Liver (tissue), 9 donors: ENCODE measurements around the gene ZNF814. TPM values are rescaled to one million over a fixed set of nuclear protein-coding genes. Genes with fewer than 3 reads are reported as not detected.
"Not testable (repeated sequence)": the region's sequence is repeated elsewhere in the genome, so short reads cannot be mapped to it uniquely, and the experiment has no call there.

Experiments used
- DNase-seq: peaks from one replicate; pipeline ENCODE4 v3.0.0-alpha.2; 2017; ENCODE audit warnings: low spot score
- H3K27ac ChIP-seq, 2 donors: one replicate each; pipeline ENCODE4 v1.7.0; 2013; ENCODE audit warnings: inconsistent platforms in 2 of 2, low read length in 2 of 2, control low read depth in 1 of 2, low read depth in 1 of 2, mild to moderate bottlenecking in 1 of 2
- H3K27me3 ChIP-seq, 4 donors: one replicate each; pipeline versions ENCODE4 v1.6.1 to v1.7.0; 2013; ENCODE audit warnings: low read length in 3 of 4, inconsistent platforms in 1 of 4, mild to moderate bottlenecking in 1 of 4, moderate library complexity in 1 of 4; ENCODE audit not compliant: control insufficient read depth in 4 of 4, insufficient read depth in 4 of 4
- H3K36me3 ChIP-seq, 4 donors: one replicate each; pipeline versions ENCODE4 v1.6.1 to v1.7.0; 2013; ENCODE audit warnings: low read length in 3 of 4, mild to moderate bottlenecking in 3 of 4, low read depth in 1 of 4, moderate library complexity in 1 of 4; ENCODE audit not compliant: control insufficient read depth in 4 of 4, insufficient read depth in 3 of 4
- H3K4me1 ChIP-seq, 4 donors: one replicate each; pipeline versions ENCODE4 v1.6.1 to v1.7.0; 2013; ENCODE audit warnings: low read length in 3 of 4, mild to moderate bottlenecking in 3 of 4, moderate library complexity in 1 of 4; ENCODE audit not compliant: control insufficient read depth in 4 of 4, insufficient read depth in 4 of 4
- H3K4me3 ChIP-seq, 3 donors: one replicate each; pipeline versions ENCODE4 v1.6.1 to v1.7.0; 2013; ENCODE audit warnings: low read length in 3 of 3, control low read depth in 1 of 3, low read depth in 1 of 3, mild to moderate bottlenecking in 1 of 3
- H3K9ac ChIP-seq, 2 donors: one replicate each; pipeline ENCODE4 v1.7.0; 2013; ENCODE audit warnings: low read length in 2 of 2, mild to moderate bottlenecking in 2 of 2, moderate library complexity in 2 of 2, control low read depth in 1 of 2, low read depth in 1 of 2
- H3K9me3 ChIP-seq, 4 donors: one replicate each; pipeline versions ENCODE4 v1.6.1 to v1.7.0; 2013; ENCODE audit warnings: low read length in 3 of 4; ENCODE audit not compliant: control insufficient read depth in 4 of 4
- GABPA ChIP-seq, 2 donors: IDR thresholded peaks in 1 of 2; conservative IDR thresholded peaks in 1 of 2; 2 replicates each; pipeline ENCODE4 v1.6.1; 2016; ENCODE audit warnings: antibody characterized with exemption in 2 of 2, mild to moderate bottlenecking in 1 of 2, moderate library complexity in 1 of 2
- HNF4G ChIP-seq: IDR thresholded peaks from 2 replicates; pipeline ENCODE4 v1.6.1; 2016; ENCODE audit warnings: antibody characterized with exemption
- JUND ChIP-seq, 2 donors: IDR thresholded peaks; 2 replicates each; pipeline ENCODE4 v1.6.1; 2016; ENCODE audit warnings: antibody characterized with exemption in 2 of 2
- NR2F2 ChIP-seq: IDR thresholded peaks from 2 replicates; pipeline ENCODE4 v1.6.1; 2016; ENCODE audit warnings: antibody characterized with exemption
- SP1 ChIP-seq: IDR thresholded peaks from 2 replicates; pipeline ENCODE4 v1.6.1; 2018; ENCODE audit warnings: antibody characterized with exemption, mild to moderate bottlenecking
- WGBS: extraction: QIAGEN DNeasy Blood & Tissue Kit; methylation state at CpG from one replicate; pipeline ENCODE4 v1.1.7; 2013; 5-methylcytosine and 5-hydroxymethylcytosine counted together
- polyA plus RNA-seq, 2 donors: library from polyadenylated mRNA; stranded (reverse) in 1 of 2; unstranded in 1 of 2; fragments of 200-250 nt in 1 of 2; fragments of >200 nt in 1 of 2; fragmentation: Nextera tagmentation in 1 of 2; extraction: Ambion mirVana in 1 of 2; gene quantifications; one replicate each; pipeline versions ENCODE4 v1.2.1 to v1.2.3, GENCODE V29; 2013 to 2015
- total RNA-seq, 2 donors: library from RNA; depleted of rRNA; stranded (reverse); fragments of >200 nt; gene quantifications; one replicate each; pipeline ENCODE4 v1.2.3, GENCODE V29; 2014
- TF ChIP-seq, protein P1 (sequence below): IDR thresholded peaks from 2 replicates; pipeline ENCODE4 v1.6.1; 2016; ENCODE audit warnings: antibody characterized with exemption
- TF ChIP-seq, protein P2 (sequence below): fragments of 150-350 bp; IDR thresholded peaks from 2 replicates; pipeline ENCODE4 v1.5.1; 2017; ENCODE audit warnings: improper control_type of control experiment, low read depth, low read length; ENCODE audit not compliant: missing input control
- donor health status: healthy.
- donor health status: healthy.
- donor health status: healthy.
- donor health status: healthy.
- donor health status: healthy.

The ZNF814 gene
- total and polyA plus RNA-seq, 4 donors, result 6.9 to 13.8 (median 8.2) TPM

DNA sequence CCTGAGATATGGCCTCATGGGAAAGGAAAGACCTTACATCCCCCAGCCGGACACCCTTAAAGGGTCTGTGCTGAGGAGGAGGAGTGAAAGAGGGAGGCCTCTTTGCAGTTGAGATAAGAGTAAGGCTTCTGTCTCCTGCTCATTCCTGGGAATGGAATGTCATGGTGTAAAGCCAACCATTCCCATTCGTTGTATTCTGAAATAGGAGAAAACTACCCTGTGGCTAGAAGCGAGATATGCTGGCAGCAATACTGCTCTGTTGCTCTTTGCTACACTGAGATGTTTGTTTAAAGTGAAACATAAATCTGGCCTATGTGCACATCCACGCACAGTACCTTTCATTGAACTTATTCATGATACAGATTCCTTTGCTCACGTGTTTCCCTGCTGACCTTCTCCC is 59.5 kb downstream of the ZNF814 start:
- Histone ChIP-seq H3K27me3 (no peaks in the 10 kb centered on the region), H3K4me3 (no peak overlapping the region), H3K9me3 (no peaks in the 10 kb centered on the region), H3K4me1 (peaks cover 0 to 3% (median 1%) of the 10 kb centered on the region in 4 donors), H3K36me3 (no peaks in the 10 kb centered on the region), H3K27ac (no peak overlapping the region), H3K9ac (no peak overlapping the region)
- no peak for TF ChIP-seq HNF4G
- TF ChIP-seq, protein P1, sequence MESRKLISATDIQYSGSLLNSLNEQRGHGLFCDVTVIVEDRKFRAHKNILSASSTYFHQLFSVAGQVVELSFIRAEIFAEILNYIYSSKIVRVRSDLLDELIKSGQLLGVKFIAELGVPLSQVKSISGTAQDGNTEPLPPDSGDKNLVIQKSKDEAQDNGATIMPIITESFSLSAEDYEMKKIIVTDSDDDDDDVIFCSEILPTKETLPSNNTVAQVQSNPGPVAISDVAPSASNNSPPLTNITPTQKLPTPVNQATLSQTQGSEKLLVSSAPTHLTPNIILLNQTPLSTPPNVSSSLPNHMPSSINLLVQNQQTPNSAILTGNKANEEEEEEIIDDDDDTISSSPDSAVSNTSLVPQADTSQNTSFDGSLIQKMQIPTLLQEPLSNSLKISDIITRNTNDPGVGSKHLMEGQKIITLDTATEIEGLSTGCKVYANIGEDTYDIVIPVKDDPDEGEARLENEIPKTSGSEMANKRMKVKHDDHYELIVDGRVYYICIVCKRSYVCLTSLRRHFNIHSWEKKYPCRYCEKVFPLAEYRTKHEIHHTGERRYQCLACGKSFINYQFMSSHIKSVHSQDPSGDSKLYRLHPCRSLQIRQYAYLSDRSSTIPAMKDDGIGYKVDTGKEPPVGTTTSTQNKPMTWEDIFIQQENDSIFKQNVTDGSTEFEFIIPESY, result no peak
- DNase-seq, result no peak
- WGBS, result 60% methylated on average over 5 of the region's 5 CpGs

DNA sequence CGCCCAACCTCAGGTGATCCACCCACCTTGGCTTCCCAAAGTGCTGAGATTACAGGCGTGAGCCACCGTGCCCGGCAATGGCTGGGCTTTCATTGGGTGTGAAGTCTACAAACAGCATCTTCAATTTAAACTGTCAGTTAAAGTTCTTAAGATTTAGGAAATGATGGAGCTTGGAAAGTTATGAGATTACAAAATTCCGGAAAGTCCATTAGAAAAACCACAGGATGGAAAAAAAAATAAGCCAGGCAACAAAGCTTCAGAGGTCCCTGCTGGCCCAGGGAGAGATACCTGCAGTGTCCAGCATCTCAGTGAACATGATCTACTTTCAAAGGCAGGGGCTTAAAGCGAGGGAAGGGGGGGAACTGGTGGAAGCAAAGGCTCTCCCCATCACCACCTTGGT is 63.3 kb downstream of the ZNF814 start:
- DNase-seq, result no peak
- Histone ChIP-seq H3K27ac (no peak overlapping the region), H3K27me3 (no peaks in the 10 kb centered on the region), H3K9me3 (no peaks in the 10 kb centered on the region), H3K4me1 (peaks cover 3 to 12% (median 10%) of the 10 kb centered on the region in 4 donors), H3K36me3 (no peaks in the 10 kb centered on the region), H3K9ac (no peak overlapping the region), H3K4me3 (no peak overlapping the region)
- TF ChIP-seq GABPA (IDR thresholded peaks at IDR 0.05 in 1 of 2, conservative IDR thresholded peaks at IDR 0.05 in 1 of 2), result no peak
- TF ChIP-seq NR2F2, result no peak
- TF ChIP-seq SP1, result no peak
- TF ChIP-seq, protein P2, sequence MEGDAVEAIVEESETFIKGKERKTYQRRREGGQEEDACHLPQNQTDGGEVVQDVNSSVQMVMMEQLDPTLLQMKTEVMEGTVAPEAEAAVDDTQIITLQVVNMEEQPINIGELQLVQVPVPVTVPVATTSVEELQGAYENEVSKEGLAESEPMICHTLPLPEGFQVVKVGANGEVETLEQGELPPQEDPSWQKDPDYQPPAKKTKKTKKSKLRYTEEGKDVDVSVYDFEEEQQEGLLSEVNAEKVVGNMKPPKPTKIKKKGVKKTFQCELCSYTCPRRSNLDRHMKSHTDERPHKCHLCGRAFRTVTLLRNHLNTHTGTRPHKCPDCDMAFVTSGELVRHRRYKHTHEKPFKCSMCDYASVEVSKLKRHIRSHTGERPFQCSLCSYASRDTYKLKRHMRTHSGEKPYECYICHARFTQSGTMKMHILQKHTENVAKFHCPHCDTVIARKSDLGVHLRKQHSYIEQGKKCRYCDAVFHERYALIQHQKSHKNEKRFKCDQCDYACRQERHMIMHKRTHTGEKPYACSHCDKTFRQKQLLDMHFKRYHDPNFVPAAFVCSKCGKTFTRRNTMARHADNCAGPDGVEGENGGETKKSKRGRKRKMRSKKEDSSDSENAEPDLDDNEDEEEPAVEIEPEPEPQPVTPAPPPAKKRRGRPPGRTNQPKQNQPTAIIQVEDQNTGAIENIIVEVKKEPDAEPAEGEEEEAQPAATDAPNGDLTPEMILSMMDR, result no peak
- TF ChIP-seq JUND (IDR thresholded peaks at IDR 0.05), result no peak
- WGBS, result 96% methylated on average over 6 of the region's 6 CpGs

DNA sequence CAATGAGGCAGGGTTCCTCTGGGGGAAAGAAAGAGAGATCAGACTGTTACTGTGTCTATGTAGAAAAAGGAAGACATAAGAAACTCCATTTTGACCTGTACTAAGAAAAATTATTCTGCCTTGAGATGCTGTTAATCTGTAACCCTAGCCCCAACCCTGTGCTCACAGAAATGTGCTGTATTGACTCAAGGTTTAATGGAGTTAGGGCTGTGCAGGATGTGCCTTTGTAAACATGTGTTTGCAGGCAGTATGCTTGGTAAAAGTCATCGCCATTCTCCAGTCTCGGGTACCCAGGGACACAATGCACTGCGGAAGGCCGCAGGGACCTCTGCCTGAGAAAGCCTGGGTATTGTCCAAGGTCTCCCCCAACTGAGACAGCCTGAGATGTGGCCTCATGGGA is 65.2 kb downstream of the ZNF814 start:
- not testable (repeated sequence) for DNase-seq, H3K9me3 ChIP-seq, H3K36me3 ChIP-seq, H3K27ac ChIP-seq, H3K27me3 ChIP-seq, H3K9ac ChIP-seq, H3K4me3 ChIP-seq
- H3K4me1 ChIP-seq, result peaks cover 3 to 16% (median 13%) of the 10 kb centered on the region in 4 donors
- WGBS, result 71% methylated on average over 4 of the region's 4 CpGs

DNA sequence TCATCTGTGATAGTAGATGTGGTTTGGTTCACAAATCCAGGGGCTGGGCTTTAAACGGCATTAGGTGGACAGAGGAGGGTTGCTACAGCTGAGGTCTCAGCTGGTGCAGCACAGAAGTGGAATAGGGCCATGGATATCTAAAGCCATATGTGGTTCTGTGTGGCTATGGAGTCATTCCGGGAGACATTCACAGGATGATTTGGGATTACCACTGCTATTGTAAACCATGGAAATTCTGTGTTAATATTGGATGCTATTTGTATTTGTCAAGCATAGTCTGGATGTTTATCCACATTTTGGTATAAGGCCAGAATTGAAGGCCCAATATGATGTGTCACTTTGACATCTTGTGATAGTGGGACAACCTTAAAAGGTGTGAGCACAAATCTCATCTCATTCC is 65.7 kb downstream of the ZNF814 start:
- not testable (repeated sequence) for H3K27ac ChIP-seq

More for the DNA sequence above, 65.7 kb downstream of the ZNF814 start:
- H3K9ac ChIP-seq, H3K9me3 ChIP-seq, H3K27me3 ChIP-seq, DNase-seq, H3K4me3 ChIP-seq, H3K36me3 ChIP-seq: not testable (repeated sequence)
- WGBS, result 62% methylated on average over 2 of the region's 2 CpGs
- H3K4me1 ChIP-seq, result peaks cover 3 to 16% (median 13%) of the 10 kb centered on the region in 4 donors
